ENCODE measurements around the gene MTUS2.

Gene MTUS2

DNA sequence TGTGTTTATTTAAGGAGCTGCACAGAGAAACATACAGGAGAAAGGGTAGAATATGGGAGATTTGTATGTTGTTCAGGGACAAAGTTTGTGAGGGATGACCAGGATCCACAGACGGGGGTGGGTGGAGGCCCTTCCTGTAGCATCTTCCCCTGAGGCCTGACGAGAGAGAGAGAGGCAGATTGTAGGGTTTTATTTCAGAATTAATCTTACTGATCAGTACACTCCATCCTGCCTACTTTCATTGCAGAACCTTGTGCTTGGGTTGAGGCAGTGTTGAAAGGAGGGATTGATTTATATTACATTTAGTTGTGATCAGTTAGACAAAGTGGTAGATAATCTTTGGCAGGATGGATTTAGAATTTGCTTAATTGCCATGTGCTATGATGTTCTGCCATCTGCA, 39.6 kb downstream of the MTUS2 start:
- DNase-seq, result no peak

DNA sequence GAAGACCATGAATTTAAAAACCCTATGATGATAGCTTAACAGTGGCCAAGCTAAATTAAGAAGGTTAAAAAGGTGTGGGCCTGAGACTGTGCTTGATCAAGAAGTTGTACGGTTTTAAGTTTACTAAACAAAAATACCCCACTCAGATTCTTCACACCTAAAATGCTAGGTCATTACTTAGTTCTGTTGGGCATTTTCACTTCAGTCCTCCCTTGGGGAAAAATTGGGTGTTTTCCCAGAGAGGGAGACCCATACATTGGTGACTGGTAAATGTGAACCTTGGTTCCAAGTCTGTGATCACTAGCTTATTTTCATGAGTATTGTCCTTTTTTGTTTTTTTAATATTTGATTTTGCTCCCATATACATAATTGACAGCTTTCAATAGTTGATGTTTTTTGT, 44.4 kb downstream of the MTUS2 start:
- DNase-seq, result no peak

- DNase-seq, result no peak
These were observed 45.1 kb downstream of the MTUS2 start for GRCh38 chr13:28865149-28865744.

GRCh38 chr13:28865951-28866350, 45.8 kb downstream of the MTUS2 start:
- DNase-seq, result no peak

GRCh38 chr13:28866932-28867331, 46.8 kb downstream of the MTUS2 start:
- DNase-seq, result no peak

- no peak for DNase-seq
These were observed 47.4 kb downstream of the MTUS2 start for GRCh38 chr13:28867564-28867963.

- DNase-seq, result no peak
These were observed 52.5 kb downstream of the MTUS2 start for GRCh38 chr13:28872427-28873176.

GRCh38 chr13:28875846-28876615, 55.9 kb downstream of the MTUS2 start:
- no peak for DNase-seq

GRCh38 chr13:28877408-28877807, 57.3 kb downstream of the MTUS2 start:
- DNase-seq, result no peak

- DNase-seq, result no peak
These were observed 65.0 kb downstream of the MTUS2 start for GRCh38 chr13:28885181-28885580.

- no peak for DNase-seq
These were observed 69.1 kb downstream of the MTUS2 start for GRCh38 chr13:28889086-28889732.

GRCh38 chr13:28890712-28891111, 70.6 kb downstream of the MTUS2 start:
- no peak for DNase-seq

DNA sequence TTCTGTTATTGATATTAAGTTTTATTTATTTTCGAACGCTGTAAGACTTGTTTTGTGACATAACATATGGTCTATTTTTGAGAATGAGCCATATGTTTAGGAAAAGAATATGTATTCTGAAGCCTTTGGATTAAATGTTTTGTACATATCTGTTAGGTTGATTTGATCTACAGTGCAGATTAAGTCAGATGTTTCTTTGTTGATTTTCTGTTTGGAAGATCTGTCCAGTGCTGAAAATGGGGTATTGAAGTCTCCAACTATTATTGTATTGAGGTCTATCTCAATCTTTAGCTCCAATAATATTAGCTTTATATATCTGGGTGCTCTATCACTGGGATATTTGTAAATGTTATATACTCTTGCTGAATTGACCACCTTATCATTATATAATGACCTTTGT, 97.9 kb downstream of the MTUS2 start:
- no peak for DNase-seq

- no peak for DNase-seq
These were observed 102.2 kb downstream of the MTUS2 start for GRCh38 chr13:28922341-28922740.

- DNase-seq, result no peak
These were observed 115.0 kb downstream of the MTUS2 start for GRCh38 chr13:28935104-28935503.

DNA sequence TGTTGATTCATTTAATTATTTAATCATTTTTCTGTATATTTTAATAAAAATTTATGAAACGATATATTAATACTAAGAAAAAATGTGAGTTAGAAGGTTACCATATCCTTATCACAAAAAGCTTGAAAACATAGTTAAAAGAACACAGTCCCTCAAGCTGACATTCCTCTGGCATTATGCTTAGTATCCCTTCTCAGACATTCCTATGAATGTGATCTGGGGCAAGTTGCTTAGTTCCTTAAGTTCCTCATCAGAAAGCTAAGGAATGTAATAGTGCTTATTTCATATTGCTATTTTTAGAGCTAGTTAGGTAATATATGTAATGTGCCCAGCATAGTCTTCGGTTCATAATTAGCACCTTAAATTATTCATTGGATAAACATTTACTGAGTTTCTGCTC, 122.8 kb downstream of the MTUS2 start:
- no peak for DNase-seq

GRCh38 chr13:28953714-28954418, 133.7 kb downstream of the MTUS2 start:
- DNase-seq, result no peak

GRCh38 chr13:28954419-28954725, 134.2 kb downstream of the MTUS2 start:
- DNase-seq, result no peak

DNA sequence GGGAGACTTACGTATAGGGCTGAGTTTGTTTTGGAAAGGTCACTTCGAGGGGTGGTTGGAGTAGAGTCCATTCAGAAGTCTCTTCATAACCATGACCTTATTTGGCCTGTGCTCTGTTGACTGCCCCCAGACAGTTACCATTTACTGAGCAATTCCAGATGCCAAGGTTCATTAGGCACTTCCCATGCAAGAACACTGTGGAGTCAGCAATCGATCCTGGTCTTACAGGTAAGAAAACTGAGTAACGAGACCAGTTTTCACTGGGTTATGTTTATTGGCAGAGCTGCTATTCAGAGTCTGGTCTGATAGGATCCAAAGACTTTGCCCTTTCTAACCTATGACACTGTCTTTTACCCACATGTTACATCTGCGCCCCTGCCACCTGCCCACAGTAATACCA, 134.7 kb downstream of the MTUS2 start:
- no peak for DNase-seq

- DNase-seq, result no peak
These were observed 135.3 kb downstream of the MTUS2 start for GRCh38 chr13:28955264-28955966.

GRCh38 chr13:28958018-28958417, 137.9 kb downstream of the MTUS2 start:
- no peak for DNase-seq

DNA sequence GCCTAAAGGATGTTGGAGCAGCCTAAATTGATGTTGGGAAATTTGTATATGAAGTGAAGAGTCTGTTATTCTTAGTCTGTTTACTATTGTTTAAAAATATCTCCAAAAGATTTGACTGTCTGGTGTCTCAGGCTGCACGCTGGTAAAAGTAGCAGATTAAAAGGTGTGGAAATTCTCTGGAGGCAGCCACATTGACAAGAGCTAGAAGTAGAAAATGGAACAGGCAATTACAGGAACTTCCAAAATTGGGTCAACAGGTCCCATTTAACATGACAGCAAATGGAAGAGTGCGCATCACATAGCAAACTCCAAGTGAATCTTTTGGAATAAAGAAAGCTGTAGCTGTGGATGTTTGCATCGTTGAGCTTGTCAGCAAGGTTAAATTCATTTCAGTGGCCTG, 138.3 kb downstream of the MTUS2 start:
- DNase-seq, result no peak

Data from NCI-H1694 treated with DMSO at 0.1 percent for 48 hours (cell line).